Stimulated activated effector memory CD8-positive, alpha-beta T cell treated with anti-CD3 and anti-CD28 coated beads, Interleukin-12 subunit alpha, Interleukin-12 subunit beta, amount 100 ng/mL, for 72 hours (primary cell): Measurements from ENCODE around the gene MMAB.

Experiments
- ATAC-seq: fragments of 150-1000 bp; cut with Tn5 transposase; 2 replicates; pipeline ENCODE4 v1.10.0; 2021
- DNase-seq, 2 donors: peaks; one replicate each; pipeline ENCODE4 v3.0.0; 2021 to 2022; ENCODE audit warnings: low spot score in 2 of 2
- H3K27ac Mint-ChIP-seq: one replicate; pipeline ENCODE4 v1.8.0; 2022; ENCODE audit warnings: mild to moderate bottlenecking, mixed read lengths
- H3K36me3 Mint-ChIP-seq: one replicate; pipeline ENCODE4 v1.8.0; 2022; ENCODE audit warnings: mild to moderate bottlenecking, mixed read lengths
- H3K4me1 Mint-ChIP-seq: one replicate; pipeline ENCODE4 v1.8.0; 2022; ENCODE audit warnings: mixed read lengths
- H3K4me3 Mint-ChIP-seq: one replicate; pipeline ENCODE4 v1.8.0; 2022; ENCODE audit warnings: mild to moderate bottlenecking, mixed read lengths
- H3K9me3 Mint-ChIP-seq: one replicate; pipeline ENCODE4 v1.8.0; 2022; ENCODE audit warnings: mixed read lengths

Gene MMAB

GRCh38 chr12:109512608-109513007 lies 60.7 kb downstream of the MMAB start:
- Mint-ChIP-seq H3K36me3 (peaks cover 93% of the 10 kb centered on the region), H3K9me3 (no peaks in the 10 kb centered on the region), H3K27ac (no peak overlapping the region), H3K4me3 (no peak overlapping the region), H3K4me1 (no peaks in the 10 kb centered on the region)
- ATAC-seq (no peak), DNase-seq (no peak)

DNA sequence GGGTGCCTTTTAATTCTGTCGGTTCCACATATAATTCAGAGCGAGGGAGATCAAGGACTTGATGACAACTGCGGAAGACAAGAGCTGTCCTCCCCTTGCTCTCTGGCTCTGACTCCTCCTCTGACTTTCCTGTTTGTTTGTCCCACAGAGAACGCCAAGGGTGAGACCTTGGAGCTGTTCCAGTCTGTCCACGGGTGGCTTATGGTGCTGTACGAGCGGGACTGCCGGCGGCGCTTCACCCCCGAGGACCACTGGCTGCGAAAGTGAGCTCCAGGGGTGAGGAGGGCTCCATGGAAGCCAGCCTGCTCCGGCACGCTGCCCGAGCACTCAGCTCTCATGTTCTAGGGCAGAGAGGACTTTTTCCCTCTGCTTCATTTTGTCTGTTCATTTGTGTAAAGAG lies 63.1 kb downstream of the MMAB start:
- no peaks in the 10 kb centered on the region for H3K4me1 Mint-ChIP-seq
- ATAC-seq (no peak), DNase-seq (no peak)
- peak overlapping the region; percentile 16 for H3K27ac Mint-ChIP-seq
- no peaks in the 10 kb centered on the region for H3K9me3 Mint-ChIP-seq
- H3K4me3 Mint-ChIP-seq, result no peak overlapping the region
- H3K36me3 Mint-ChIP-seq, result peaks cover 86% of the 10 kb centered on the region

GRCh38 chr12:109504068-109504467 lies 69.2 kb downstream of the MMAB start:
- no peaks in the 10 kb centered on the region for H3K4me1 Mint-ChIP-seq
- no peak for DNase-seq
- no peaks in the 10 kb centered on the region for H3K9me3 Mint-ChIP-seq
- ATAC-seq, result no peak
- H3K27ac Mint-ChIP-seq, result no peak overlapping the region
- no peak overlapping the region for H3K4me3 Mint-ChIP-seq
- H3K36me3 Mint-ChIP-seq, result peaks cover 92% of the 10 kb centered on the region
